ENCODE measurements around the gene TMEM209.

Gene TMEM209

DNA sequence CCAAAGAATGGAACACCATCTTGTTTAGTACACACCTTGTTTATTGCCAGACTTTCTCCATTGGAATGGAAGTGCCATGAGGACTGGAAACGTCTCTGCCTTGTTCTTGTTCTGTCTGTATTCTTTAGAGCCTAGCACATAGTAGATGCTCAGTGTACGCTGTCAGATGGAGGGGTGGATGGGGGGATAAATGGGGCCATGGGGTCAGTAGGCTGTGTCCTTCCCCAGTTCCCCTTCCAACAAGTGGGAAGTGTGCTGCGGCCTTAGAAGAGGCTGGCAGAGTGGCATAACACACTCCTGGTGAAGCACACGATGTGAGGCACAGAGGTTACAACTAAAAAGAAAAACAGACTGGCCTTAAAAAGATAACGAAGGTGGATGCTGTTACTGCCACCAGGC, 61.9 kb downstream of the TMEM209 start:
- no peak for DNase-seq (ENCODE audit: low spot score)

GRCh38 chr7:130142654-130143333, 62.4 kb downstream of the TMEM209 start:
- DNase-seq (ENCODE audit: low spot score), result no peak

DNA sequence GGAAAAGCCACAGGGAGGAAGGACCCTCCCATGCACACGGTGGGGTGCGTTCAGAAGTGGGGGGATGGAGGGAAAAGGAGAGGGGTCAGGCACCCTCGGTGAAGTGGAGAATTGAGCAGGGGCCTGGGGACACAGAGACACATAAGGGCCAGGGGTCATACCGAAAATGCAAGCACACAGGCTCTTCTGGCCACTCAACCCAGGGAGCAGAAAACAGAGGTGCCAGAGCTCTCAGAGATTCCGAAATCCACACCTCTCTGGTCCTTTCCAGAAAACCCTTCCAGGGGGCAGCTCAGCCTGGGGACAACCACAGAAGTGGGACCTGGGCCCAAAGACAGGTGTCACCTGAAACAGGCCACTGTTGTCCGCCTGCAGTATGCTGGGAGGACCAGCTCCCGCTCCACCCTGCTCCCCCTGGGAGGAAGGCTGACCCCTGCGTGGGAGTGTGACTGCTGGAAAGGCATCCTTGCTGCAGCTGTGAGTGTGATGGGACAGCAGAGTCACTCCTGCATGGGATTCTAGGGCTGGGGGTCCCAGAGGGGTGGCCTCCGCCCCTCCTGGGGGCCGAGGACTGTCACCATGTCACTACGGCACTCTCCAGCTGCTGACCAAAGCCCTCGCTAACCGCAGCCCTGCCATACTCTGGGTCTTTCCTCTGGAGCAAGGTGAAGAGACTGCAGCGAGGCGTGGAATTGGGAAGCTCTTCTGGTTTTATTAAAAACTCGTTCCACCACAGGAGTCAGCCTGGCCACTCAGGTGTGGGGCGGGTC, 63.1 kb downstream of the TMEM209 start:
- peak; percentile 23 for DNase-seq (ENCODE audit: low spot score)

DNA sequence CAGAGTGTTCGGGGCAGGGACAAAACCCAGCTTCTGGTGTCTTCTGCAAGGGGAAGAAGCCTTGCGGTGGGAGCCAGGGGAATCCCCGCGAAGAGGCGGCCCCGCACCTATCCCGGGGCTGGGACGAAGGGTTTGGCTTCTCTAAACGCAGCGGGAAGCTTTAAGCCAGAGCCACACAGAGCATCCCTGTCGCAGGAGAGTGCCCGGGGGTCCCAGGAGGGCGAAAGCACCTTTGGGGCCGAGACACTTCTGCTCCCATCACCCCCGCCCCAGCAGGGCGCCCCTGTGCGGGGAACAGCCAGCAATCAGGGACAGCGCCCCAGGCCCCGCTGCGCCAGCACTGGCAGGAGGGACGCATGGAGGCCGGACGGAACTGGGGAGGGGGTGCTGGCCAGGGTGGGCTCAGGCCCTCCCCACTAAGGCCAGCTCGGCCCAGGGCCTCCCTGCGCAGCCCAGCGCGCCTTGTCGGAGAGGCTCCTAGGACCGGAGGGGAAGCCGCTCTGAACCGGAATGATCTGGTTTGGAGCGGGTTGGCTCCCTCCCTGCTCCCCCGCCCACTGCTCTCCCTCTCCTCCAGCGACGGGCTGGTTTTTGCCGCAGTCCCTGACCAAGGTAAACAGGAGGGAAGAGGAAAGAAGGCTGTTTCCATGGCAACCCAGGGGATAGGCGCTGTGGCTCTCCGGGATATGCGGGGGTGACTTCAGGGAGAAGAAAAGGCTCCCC, 63.9 kb downstream of the TMEM209 start:
- DNase-seq (ENCODE audit: low spot score), result peak; percentile 91

- DNase-seq (ENCODE audit: low spot score), result peak; percentile 26
Observed at GRCh38 chr7:130140551-130141160, 64.5 kb downstream of the TMEM209 start.

GRCh38 chr7:130139193-130139960, 65.8 kb downstream of the TMEM209 start:
- DNase-seq (ENCODE audit: low spot score), result no peak

DNA sequence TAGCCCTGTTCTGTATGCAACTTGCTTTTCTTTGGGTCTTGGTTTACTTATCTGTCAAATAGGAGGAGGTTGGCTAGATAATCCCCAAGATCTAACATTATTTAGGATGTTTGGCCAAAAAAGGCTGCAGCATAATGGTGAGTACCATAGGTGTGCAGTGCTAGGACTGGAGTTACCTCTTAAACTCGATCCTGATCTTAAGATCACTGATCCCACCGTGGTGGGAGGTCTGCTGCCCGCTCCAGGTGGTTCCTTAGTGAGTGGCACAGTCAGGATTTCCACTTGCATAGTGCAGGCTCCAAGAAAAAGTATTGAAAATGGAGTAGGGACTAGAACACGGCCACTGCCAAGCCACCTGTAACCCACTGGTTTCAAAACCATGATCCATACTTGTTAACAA, 68.0 kb downstream of the TMEM209 start:
- no peak for DNase-seq (ENCODE audit: low spot score)

DNA sequence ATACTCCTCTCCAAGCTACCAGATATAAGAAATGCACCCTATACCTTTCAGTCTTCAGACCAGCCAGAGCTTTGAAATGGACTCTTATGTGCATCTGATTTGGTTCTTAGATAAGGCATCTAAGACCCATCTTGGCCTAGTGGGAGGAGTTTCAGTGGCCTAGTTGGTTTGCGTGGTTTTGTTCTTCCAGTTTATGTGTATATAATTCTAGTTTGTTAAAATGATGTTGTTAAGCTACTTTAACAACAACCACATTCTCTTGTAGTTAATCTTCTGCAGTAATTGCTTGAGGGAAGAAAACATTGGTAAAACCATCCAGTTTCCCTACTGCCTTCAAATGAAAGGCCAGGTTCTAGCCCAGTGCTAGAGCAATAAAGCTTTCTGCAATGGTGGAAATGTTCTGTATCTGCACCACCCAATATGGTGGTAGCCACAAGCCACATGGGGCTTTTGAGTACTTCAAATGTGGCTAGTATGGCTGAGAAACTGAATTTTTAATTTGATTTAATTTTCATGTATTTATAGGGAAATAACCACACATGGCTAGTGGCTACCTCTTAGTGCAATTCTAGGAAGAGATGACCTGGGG, 68.5 kb downstream of the TMEM209 start:
- no peak for DNase-seq (ENCODE audit: low spot score)

DNA sequence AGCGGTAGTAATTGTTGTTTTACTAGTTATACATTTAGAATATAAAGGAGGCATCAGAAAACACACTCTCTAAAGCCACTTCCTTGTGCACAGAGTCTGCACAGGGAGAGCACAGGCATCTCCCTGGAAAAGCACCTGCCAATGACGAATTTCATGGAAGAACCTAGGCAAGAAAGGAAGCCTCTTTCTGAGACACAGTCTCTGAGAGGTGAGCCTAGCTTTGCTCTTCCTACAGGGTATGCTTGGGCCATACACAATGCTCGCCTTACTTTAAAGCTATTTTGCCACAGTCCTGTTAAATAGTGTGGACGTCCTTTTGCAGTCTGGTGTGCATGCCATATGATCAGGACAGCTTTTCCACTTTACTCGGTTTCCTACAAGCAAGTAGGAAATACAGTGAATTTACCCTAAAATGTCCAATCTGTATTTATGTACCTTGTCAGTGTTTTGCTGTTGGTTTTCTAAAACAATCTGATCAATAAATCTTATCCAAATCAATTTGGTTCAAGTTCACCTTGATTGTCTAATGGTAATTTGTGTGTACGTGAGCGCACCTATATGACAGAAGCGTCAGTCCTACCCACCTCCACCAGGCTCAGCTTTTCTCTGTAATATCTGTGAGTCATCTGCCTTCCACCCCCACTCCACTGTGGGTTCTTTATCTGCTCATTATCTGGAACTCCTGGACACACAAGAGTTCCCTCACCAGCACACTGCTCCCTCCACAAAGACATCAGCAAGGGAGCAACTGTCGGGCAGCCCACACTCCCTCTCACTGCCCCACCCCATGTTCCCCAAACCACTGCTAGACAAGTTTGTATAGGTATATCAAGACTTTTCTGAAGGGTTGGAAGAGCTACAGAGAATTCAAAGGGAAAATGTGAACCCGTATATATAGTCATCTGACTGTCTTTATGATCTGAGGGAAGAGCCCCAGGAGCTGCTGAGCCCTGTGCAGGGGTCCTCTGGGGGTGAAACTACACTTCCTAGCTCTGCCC, 69.7 kb downstream of the TMEM209 start:
- no peak for DNase-seq (ENCODE audit: low spot score)

DNA sequence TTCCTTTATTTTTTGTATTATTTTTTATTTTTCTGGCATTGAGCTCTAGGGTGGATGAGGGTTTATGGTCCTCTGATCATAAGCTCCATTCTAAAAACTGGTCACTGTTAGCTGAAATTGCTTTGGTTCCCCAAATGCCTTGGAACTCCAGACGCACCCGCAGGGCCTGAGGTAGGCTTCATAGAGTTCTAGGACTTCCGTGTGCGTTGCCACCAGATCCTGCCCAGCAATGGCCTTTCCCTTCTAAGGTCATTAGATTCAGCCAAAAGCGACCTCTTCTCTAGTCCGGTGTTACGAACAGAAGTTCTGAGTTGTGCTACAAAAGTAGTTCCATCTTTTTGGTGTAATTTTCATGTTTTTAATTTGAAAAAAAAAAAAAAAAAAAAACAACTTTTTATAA, 70.5 kb downstream of the TMEM209 start:
- DNase-seq (ENCODE audit: low spot score), result no peak

DNA sequence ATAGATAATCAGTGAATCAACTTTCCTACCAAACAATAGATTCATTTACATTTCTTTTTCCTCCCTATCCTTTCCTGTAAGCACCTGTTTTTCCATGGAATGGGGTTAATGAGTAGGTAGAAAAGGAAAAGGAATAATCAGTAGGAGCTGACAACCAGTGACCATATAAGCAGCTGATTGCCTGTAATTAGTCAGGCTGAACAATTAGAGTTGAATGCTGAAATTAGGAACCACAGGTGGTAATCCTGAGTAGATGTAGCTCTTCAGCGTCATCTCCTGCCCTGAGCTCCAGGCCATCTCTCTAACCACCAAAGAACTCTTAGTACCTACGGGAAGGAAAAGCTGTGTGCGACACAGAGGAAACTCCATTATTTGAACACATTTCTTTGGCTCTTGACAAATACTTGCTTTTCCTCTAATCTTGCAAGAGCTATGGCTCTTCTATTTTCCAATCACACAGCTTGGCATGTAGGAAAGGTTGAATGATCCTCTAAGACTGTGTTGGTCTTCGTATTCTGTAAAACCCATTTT, 71.0 kb downstream of the TMEM209 start:
- no peak for DNase-seq (ENCODE audit: low spot score)

DNA sequence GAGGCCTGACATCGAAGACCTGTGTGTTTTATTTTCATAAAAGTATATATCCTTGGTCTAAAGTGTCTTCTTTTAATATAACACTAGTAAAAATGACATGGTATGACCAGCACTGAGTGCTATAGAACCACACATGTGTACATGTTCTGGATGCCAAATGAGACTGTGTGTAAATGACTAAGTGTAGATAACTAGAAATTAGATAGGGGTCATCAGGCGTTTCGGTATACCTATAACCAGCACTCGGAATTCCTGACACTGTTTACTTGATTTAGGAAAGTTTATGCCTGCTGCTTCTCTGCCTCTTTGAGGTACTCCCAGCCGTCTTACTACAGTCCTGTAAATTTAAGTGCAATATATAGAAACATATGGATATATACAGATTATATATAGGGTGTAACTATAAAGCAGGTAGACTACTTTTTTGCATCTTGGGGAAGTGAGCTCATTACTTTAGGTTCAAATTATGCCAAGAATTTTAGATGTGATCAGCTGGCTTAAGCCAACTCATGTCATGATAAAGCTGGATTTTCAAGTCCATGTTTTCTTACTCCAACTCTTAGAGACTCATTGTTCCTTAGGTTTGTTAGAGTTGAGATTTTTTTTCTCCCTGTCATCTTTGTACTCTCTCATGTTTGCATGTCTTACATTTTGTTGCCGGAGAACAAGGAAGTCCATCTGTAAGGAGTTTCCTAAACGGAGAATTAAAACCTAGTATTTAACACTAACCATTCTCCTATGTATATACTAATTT, 72.0 kb downstream of the TMEM209 start:
- DNase-seq (ENCODE audit: low spot score), result no peak

- DNase-seq (ENCODE audit: low spot score), result no peak
Observed at GRCh38 chr7:130131964-130132875, 73.0 kb downstream of the TMEM209 start.

DNA sequence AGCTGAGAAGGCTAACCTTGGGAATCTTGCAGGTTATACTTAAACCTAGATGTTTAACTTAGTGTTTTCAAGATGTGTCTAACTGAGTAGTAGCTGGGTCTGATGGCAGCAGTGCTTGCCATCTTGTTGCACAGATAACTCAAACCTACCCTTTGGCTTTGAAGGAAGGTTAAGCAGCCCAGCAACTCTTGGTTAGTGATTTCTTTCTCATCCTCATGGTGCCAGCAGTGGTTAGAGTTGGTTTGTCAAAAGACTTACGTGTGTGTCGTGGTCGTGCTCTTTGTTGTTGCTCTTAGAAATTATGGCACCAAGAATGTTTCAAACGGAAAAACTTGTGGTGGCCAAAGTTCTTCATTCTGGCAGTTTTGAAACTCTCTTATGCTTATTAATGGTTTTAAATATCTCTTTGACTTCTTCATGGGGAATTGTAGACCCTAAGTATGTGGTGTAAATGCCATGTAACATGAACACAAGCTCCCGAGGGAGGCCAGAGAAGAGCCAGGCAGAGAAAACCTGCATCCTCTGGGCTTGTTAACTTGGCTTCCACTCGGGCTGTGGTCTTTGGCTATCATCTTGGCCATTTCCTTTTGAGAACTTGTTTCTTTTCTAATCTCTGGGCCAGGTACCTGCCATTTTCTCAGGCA, 73.9 kb downstream of the TMEM209 start:
- DNase-seq (ENCODE audit: low spot score), result no peak

- DNase-seq (ENCODE audit: low spot score), result no peak
Observed at GRCh38 chr7:130129011-130129411, 76.2 kb downstream of the TMEM209 start.

GRCh38 chr7:130127821-130128317, 77.3 kb downstream of the TMEM209 start:
- DNase-seq (ENCODE audit: low spot score), result no peak

DNA sequence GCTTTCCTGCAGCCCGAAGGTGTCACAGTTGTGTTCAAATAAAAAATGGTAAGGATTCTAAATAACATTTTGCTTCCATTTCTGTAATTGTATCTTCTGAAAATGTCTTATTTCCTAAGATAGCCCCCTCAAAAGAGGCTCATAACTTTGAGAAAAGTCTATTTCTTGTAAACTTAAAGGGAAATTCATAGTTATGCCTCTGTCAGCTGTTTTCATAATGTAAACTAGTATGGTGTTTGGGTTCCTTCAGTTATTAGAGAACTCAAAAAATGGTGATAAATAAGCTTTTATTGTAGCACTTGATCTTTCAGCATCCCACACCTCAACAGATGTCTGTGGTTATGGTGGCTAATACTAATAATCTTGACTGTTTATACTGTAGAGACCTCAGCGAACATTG, 77.8 kb downstream of the TMEM209 start:
- no peak for DNase-seq (ENCODE audit: low spot score)
